ENCODE results near the gene PCNX3. TPM values are rescaled to one million over a fixed set of nuclear protein-coding genes. Genes with fewer than 3 reads are reported as not detected.

Gene PCNX3
- 41.9 and 48.7 TPM in 2 replicates for total RNA-seq

GRCh38 chr11:65615229-65615949 is at the start of gene PCNX3:
TSS of gene PCNX3 (plus strand) at chr11:65615776. CDS start at chr11:65616312, 536 bp downstream.

GRCh38 chr11:65569973-65570918 is 45.3 kb upstream of the PCNX3 start, which contains the start of gene ZNRD2:
TSS of gene ZNRD2 (plus strand) at chr11:65570477. CDS start at chr11:65570492, 15 bp downstream.

GRCh38 chr11:65572356-65573051 is 43.1 kb upstream of the PCNX3 start, which contains the start of gene FAM89B:
TSS of gene FAM89B (plus strand) at chr11:65572538. CDS start at chr11:65572670, 132 bp downstream.

GRCh38 chr11:65575568-65576231 is 39.9 kb upstream of the PCNX3 start, which contains the start of gene EHBP1L1:
TSS of gene EHBP1L1 (plus strand) at chr11:65576053. CDS start at chr11:65576303, 250 bp downstream.

GRCh38 chr11:65595543-65596281 is 19.9 kb upstream of the PCNX3 start, which contains the start of gene KCNK7:
TSS of gene KCNK7 (minus strand) at chr11:65595800. CDS start at chr11:65595772, 28 bp downstream.

GRCh38 chr11:65637794-65638419 is 22.3 kb downstream of the PCNX3 start, which contains the start of gene SIPA1:
TSS of gene SIPA1 (plus strand) at chr11:65638101. CDS start at chr11:65640922, 2,821 bp downstream.

GRCh38 chr11:65662799-65663638 is 47.4 kb downstream of the PCNX3 start, which contains the start of gene RELA:
TSS of gene RELA (minus strand) at chr11:65662916. CDS start at chr11:65662832, 84 bp downstream.

Small RNA genes within 50 kb of the gene (small RNA-seq; reads per million reads assigned to genes)
- gene MIR4489 (0.13 reads per million), gene MIR4690 (0.21 reads per million)

Other genes starting within 250 kb of the PCNX3 start
- 2.7 and 2.9 TPM in 2 replicates for gene SLC25A45, start 233.1 kb upstream of the PCNX3 start, total RNA-seq
- gene FRMD8, start 229.1 kb upstream of the PCNX3 start, total RNA-seq = 102 and 132 TPM in 2 replicates
- gene NEAT1, start 193.0 kb upstream of the PCNX3 start, total RNA-seq = 258 and 292 TPM in 2 replicates
- gene MALAT1, start 116.7 kb upstream of the PCNX3 start, total RNA-seq = 6,246 and 6,812 TPM in 2 replicates
- 76.4 and 96.7 TPM in 2 replicates for gene SCYL1, start 90.7 kb upstream of the PCNX3 start, total RNA-seq
- gene LTBP3, start 57.4 kb upstream of the PCNX3 start, total RNA-seq = 26.8 and 52.9 TPM in 2 replicates
- 52.6 and 56.4 TPM in 2 replicates for gene ZNRD2, start 45.3 kb upstream of the PCNX3 start, total RNA-seq
- 29.3 and 59.4 TPM in 2 replicates for gene FAM89B, start 43.2 kb upstream of the PCNX3 start, total RNA-seq
- gene EHBP1L1, start 39.7 kb upstream of the PCNX3 start, total RNA-seq = 13.4 and 14.4 TPM in 2 replicates
- gene KCNK7, start 20.0 kb upstream of the PCNX3 start, total RNA-seq = under 0.01 and 0.29 TPM in 2 replicates
- gene MAP3K11, start 1.6 kb upstream of the PCNX3 start, total RNA-seq = 117 and 122 TPM in 2 replicates
- 58.8 and 68.6 TPM in 2 replicates for gene SIPA1, start 22.3 kb downstream of the PCNX3 start, total RNA-seq
- gene RELA, start 47.1 kb downstream of the PCNX3 start, total RNA-seq = 55.5 and 63.4 TPM in 2 replicates
- gene KAT5, start 96.5 kb downstream of the PCNX3 start, total RNA-seq = 38.9 and 44.5 TPM in 2 replicates
- 49.0 and 57.3 TPM in 2 replicates for gene RNASEH2C, start 105.0 kb downstream of the PCNX3 start, total RNA-seq
- 20.6 and 21.9 TPM in 2 replicates for gene AP5B1, start 165.2 kb downstream of the PCNX3 start, total RNA-seq
- gene OVOL1, start 171.3 kb downstream of the PCNX3 start, total RNA-seq = not detected in 2 replicates
- 0.10 and 1.6 TPM in 2 replicates for gene SNX32, start 218.2 kb downstream of the PCNX3 start, total RNA-seq
- 1,256 and 1,560 TPM in 2 replicates for gene CFL1, start 242.4 kb downstream of the PCNX3 start, total RNA-seq
- gene MUS81, start 244.7 kb downstream of the PCNX3 start, total RNA-seq = 53.7 and 62.4 TPM in 2 replicates

All from vein endothelial cell (primary cell).